NCI-H748 treated with DMSO at 0.1 percent for 48 hours (cell line): ENCODE measurements around the gene BOC.
"Not testable (repeated sequence)": the region's sequence is repeated elsewhere in the genome, so short reads cannot be mapped to it uniquely, and the experiment has no call there.

Source experiments
- DNase-seq: peaks from one replicate; lab custom pipeline; 2025; lab: John Stamatoyannopoulos, UW

Gene BOC, protein sequence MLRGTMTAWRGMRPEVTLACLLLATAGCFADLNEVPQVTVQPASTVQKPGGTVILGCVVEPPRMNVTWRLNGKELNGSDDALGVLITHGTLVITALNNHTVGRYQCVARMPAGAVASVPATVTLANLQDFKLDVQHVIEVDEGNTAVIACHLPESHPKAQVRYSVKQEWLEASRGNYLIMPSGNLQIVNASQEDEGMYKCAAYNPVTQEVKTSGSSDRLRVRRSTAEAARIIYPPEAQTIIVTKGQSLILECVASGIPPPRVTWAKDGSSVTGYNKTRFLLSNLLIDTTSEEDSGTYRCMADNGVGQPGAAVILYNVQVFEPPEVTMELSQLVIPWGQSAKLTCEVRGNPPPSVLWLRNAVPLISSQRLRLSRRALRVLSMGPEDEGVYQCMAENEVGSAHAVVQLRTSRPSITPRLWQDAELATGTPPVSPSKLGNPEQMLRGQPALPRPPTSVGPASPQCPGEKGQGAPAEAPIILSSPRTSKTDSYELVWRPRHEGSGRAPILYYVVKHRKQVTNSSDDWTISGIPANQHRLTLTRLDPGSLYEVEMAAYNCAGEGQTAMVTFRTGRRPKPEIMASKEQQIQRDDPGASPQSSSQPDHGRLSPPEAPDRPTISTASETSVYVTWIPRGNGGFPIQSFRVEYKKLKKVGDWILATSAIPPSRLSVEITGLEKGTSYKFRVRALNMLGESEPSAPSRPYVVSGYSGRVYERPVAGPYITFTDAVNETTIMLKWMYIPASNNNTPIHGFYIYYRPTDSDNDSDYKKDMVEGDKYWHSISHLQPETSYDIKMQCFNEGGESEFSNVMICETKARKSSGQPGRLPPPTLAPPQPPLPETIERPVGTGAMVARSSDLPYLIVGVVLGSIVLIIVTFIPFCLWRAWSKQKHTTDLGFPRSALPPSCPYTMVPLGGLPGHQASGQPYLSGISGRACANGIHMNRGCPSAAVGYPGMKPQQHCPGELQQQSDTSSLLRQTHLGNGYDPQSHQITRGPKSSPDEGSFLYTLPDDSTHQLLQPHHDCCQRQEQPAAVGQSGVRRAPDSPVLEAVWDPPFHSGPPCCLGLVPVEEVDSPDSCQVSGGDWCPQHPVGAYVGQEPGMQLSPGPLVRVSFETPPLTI

DNA sequence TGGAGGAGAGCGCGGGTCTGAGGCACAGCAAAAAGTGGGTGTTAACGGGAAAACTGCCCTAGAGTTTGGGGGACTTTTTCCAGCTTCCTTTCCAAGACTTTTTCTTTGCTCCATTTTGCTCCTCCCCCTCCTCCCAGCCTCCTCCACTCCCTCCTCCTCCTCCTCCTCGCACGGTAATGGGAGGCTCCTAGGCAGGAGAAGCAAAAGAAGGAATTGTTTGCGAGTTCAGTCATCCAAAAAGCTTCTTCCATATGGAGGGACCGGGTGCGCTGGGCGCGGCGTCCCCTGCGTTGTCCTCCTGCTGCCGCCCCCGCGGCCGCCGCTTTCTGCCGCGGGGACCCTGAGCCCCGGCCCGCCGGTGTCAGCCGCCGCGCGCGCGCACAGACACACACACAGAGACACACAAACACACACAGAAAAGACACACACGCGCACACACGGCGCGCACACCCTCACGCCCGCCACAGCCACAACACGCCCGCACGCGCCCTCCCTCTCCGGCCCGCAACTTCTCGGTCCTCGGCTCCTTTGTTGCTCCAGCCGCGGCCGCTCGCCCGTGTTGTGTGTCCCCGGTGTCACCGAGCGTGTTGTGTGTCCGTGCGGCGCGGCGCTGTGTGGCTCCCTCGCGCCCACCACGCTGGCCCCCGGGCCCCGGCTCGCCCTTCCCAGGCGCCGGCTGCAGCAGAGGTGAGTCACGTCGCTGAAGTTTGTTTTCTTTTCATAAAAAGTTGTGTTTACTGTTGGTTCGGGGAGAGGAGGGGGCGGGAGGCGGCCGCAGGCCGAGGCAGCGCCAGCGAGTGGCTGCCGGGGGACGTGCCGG is at the start of gene BOC:
Gene BOC, plus strand, starts transcription at position 228 of the 820 bp plus-strand sequence. CDS start 38,246 bp downstream, outside the sequence.
- no peak for DNase-seq

GRCh38 chr3:113161661-113162060 is 49.7 kb upstream of the BOC start:
- no peak for DNase-seq

- DNase-seq = no peak
Measured at GRCh38 chr3:113163152-113163551, 48.2 kb upstream of the BOC start.

DNA sequence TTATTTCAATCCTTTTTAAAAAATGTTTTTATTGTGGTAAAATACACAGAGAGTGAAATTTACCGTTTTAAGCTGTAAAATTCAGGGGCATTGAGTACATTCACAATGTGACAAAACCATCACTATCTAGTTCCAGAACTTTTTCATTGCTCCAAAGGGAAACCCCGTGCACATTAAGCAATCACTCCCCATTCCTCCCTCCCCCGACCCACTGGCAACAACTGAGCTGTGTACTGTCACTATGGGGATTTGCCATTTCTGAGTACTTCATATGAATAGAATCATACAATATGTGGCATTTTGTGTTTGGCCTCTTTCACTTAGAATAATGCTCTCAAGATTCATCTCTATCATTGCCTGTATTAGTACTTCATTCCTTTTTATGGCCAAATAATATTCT is 45.5 kb upstream of the BOC start:
- no peak for DNase-seq

DNA sequence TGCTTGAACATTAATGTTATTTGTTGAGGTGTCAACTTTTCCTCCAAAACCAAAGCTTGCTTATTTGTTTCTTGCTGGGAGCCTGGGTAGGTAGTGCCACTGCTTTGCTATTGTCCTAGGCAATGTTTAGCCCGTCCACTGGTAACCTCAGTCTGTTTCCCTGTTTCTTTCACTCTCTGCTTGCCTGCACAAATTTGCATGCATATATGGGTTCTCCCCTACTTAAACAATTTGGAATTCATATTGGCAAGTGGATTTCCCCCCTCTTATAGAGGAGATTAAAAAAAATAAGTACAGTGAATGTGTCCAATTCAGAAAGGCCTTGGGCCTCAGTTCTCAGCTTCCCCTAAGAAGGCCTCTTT is 45.0 kb upstream of the BOC start:
- no peak for DNase-seq

DNA sequence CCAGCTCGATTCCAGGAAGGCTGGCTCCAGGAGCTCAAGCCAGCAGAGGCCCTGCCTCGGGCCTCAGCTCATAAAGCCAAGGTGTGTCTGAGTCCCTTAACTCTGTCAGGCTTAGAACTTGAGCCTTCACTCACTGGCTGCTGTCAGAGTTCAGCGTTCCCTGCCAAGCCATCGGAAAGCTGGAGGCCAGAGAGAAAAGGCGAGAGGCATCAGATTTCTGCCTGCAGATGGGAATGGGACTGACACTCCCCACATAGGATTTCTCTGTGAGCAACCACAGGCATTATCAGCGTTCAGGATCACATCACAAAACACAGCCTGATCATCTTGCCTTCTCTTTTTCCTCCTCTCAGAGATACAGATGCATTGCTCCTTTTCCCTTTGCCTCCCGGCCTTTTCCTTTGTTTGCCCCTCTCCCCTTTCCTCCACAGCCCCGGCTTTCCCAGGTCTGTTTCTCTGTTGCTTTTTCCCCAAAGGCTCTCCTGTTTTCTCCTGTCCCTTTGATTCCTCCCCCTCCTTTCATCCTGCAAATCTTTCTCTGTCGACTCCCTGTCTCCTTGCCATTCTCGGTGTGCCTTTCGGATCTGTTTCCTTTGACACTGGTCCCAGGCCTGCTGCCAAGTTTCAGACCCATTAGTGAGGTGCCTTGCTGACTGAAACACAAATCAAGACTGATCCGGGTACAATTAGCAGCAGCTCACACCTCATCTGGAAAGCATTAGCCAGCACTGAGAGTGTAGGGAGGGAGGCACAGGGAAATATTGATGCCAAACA is 44.5 kb upstream of the BOC start:
- DNase-seq = no peak

GRCh38 chr3:113167825-113168801 is 43.2 kb upstream of the BOC start:
- peak; percentile 20 for DNase-seq

DNA sequence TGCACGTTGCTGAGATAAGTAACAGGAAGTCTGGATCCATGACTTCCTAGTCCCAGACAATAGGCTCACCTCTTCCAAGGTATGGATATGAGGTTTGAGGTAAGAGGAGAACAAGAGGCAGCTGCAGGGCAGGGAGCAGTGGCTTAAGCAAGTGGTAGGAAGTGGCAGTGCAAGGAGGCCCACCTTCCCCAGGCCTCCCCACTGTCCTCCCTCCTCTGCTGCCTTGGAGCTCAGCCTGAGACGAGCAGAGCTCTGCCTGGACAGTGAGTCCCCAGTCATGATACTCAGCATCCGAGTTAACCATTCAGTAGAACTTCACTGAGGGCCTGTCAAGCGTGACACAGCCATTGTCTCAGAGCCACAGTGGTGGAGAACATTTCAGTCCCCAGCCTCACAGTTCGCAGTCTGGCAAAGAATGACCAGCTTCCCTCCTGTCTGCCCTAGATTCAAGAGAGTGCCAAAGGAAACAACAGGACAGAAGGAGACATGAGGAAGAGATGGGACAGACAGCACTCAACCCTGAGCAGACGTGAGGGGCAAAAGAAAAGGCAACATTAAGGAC is 41.4 kb upstream of the BOC start:
- no peak for DNase-seq

GRCh38 chr3:113170771-113171170 is 40.6 kb upstream of the BOC start:
- no peak for DNase-seq

GRCh38 chr3:113171675-113172300 is 39.6 kb upstream of the BOC start:
- not testable (repeated sequence) for DNase-seq

GRCh38 chr3:113173102-113173501 is 38.3 kb upstream of the BOC start:
- no peak for DNase-seq

GRCh38 chr3:113174304-113174703 is 37.1 kb upstream of the BOC start:
- DNase-seq = no peak

DNA sequence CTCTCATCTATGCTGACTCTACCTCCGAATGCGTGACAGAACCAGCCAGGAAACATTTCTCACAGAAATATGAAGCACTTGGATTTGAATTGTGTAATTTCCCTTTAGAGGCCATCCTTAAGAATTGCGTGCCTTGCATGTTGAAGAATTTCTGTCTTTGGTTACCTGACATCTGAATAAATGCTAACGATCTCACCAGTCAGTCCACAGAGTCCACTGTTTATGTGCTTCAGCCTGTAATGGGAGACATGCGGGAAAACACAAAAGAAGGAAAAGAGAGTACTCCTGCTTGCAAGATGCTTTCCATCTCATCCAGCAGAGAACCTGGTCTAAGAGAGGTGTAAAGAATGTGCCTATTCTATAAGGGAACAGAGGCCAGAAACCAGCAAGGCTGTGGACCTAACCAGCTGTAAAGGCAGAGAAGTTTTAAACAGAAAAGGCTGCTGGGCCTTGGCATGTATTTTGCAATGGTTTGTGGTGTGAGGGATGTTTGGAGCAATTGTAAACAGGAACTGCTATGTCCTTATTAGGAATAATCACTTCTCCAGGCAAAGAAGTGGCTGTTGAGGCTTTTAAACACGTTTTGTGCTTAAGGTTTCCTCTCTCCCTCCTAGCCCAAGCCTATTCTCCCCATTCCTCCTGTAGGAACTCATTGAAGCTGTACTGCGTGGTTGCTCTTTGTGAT is 36.4 kb upstream of the BOC start:
- DNase-seq = no peak

- no peak for DNase-seq
Measured at GRCh38 chr3:113177526-113177925, 33.8 kb upstream of the BOC start.

- no peak for DNase-seq
Measured at GRCh38 chr3:113179235-113179824, 32.0 kb upstream of the BOC start.

DNA sequence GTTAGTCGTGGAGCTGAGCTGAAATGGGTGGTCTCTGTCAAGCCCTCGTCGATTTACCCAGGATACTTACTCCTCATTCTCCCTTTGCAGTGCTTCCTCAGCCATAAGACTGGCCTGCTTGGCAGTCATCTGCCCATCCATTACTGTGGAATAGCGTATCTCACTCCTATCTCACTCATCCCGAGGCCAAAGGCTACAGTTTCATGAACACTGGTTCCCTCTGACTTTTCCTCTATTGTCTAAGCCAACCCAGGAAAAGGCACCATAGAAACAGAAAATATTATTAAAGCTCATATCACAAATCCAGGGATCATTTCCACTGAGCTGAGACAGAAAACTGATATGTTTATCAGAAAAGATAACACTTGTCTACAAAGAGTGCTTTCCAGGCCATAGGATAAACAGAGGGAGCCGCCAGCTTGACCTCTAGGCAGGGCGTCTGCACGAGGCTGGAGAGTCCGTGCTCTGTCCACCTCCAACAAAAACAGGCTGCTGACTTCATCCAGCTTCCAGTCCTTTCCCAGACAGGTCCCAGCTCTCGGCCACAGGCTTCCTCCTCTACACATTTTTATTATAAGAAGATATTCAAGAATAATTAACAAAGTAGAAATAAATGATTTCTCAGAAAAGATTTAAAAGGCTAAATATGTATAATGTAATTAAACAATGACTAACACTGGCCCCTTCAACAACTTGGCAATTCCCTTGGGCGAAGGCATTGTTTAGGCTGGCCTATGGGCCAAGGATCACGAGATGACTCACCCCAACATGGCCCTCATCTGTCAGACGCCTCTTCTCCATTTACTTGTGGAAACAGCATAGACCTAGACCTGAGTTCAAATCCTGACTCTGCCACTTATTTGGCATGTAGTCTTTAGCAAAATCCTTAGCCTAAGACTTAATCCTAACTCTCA is 27.4 kb upstream of the BOC start:
- DNase-seq = no peak
